ENCODE results near the gene GLIS1. TPM values are rescaled to one million over a fixed set of nuclear protein-coding genes. Genes with fewer than 3 reads are reported as not detected.

Gene GLIS1
- total RNA-seq = not detected in 2 replicates

DNA sequence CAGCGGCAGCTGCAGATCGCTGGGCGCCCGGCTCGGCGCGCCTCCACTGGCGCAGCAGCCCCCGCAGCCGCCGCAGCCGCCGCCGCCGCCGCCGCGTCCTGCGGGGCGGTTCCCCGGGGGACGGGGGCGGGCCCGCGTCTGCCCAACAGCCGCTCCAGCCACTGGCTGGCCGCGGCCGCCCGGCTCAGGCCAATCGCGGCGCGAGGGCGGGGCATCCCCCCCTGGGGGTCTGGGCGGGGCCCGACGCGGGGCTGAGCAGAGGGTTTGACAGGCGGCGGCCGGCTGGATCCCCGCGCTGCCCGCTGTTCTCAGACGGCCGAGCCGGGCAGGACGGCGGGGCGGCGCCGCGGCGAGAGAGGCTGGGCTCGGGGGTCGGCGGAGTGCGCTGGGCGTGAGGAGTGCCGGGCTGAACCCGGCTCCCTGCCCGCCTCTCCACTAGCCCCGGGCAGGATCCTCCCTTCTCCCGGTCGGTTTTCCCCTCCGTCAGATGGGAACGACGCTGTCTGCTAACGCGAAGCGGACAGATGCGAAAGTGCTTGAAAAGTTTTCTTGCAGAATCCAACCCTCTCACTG lies at the start of gene GLIS1:
Gene GLIS1, minus strand, starts transcription at position 56 of the 573 bp plus-strand sequence. CDS start 1,100 bp downstream, outside the sequence.
- intact Hi-C loops (cut with micrococcal nuclease) = loop anchor here (1.0 to 5.0 kb wide), 3 partner anchors 28 to 252 kb away; partner anchors contain the start of gene NDC1

- intact Hi-C loops (cut with micrococcal nuclease) = no loop called here
Measured at GRCh38 chr1:53787655-53788054, 48.7 kb upstream of the GLIS1 start.

DNA sequence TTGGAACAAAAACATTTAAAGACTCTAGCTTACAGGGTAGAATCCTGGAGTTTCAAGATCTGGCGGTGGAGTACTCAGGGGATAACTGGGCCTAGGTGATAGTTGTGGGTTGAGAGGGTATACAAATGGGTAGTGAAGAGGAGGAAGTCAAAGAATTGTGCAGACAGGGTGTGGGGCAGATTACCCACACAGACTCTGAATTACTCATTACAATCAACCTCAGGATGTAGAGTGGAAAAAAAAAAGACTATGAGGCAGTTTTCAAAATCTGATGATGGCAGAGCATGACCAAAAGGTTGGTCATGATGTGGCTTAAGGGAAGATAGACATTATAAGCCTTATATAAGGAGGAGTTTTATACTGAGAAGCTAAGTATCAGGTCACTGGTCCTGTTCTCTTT lies 44.1 kb upstream of the GLIS1 start:
- intact Hi-C loops (cut with micrococcal nuclease) = loop anchor here (1.0 kb wide), 1 partner anchor 17 kb away; no protein-coding TSS in a partner anchor

DNA sequence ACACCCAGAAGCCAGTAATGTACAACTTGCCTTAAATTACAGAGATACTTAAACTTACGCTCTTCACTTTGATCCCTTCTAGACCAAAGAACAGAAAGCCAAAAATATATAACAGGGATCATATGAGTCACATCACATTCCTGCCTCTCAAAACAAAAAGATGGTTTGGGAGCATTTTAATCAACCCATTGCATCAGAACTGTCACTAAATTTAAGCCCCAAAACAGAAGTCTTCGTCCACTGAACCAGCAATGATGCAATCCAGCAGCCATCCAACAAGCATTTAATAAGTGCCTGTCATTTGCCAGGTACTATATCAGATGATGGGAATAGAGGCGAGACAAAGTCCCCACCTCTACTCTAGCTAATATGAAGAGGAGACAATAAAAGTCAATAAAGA lies 42.7 kb upstream of the GLIS1 start:
- intact Hi-C loops (cut with micrococcal nuclease) = no loop called here

DNA sequence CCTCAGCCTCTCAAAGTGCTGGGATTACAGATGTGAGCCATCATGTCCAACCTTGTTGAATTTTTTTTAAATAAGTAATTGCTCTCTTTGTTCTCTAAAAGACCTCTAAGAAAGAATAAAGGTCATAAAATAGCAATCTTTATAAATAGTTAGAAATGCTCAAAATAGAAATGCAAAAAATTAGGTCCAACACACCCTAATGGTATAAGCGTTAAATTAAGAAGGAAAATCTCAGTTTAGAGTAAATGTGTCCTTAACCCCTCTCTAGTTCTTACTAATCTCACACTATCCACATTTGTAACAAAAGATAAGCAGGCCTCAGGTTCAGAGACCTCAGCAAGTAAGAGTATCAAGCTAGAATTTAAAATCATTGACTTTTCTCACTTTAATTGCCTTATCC lies 38.3 kb upstream of the GLIS1 start:
- intact Hi-C loops (cut with micrococcal nuclease) = no loop called here

DNA sequence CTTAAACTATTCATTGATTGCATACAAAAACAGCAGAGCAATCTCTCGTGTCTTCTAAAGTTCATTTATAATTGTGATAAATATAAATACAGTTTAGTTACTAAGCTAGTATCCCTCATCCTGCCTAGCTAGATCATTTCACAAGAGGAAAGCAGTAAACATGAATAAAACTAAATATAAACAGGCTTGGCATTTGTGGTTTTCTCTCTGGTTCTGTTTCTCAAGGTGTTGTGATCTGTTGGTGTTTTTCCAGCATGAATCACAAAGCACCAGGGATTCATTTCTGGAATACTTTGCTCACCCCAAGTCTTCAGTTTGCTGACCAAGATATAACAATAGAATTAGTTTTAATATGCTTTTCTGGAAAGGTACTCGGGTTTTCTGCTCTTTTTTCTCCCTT lies 32.7 kb upstream of the GLIS1 start:
- intact Hi-C loops (cut with micrococcal nuclease) = no loop called here

DNA sequence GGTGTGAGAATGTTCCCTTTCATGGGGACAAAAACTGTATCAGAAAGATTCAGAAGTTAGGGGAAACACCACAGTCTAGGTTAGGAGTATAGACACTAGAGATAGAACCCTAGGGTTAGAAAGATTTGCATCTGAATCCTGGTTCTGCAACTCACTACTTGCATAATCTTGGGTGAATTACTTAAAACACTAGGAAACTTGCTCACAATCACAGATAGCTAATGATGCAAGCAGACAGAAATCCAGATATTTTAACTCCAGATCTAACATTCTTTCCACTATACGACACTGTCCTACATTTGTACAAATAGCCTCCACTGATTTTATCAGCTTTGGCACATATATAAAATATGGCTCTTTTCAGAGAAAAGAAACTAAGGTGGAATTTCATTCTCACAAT lies 30.8 kb upstream of the GLIS1 start:
- intact Hi-C loops (cut with micrococcal nuclease) = loop anchor here (5.0 to 10.0 kb wide), 2 partner anchors 442 to 635 kb away; partner anchors contain the start of genes LRP8 and SSBP3

DNA sequence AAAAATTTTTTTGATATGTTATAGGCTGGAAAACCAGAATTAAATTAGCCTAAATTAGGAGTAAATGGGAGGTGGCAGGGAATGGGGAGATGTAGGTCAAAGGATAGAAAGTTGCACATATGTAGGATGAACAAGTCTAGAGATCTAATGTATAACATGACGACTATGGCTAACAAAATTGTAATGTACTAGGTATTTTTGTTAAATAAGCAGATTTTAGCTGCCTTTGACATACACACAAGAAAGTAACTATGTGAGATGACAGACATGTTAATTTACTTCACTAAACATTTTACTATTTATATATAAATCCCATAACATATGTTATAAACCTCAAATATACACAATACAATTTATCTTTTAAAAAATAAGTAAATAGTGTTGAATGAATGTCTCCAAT lies 30.2 kb upstream of the GLIS1 start:
- intact Hi-C loops (cut with micrococcal nuclease) = loop anchor here (5.0 to 10.0 kb wide), 2 partner anchors 442 to 636 kb away; partner anchors contain the start of genes LRP8 and SSBP3

GRCh38 chr1:53766831-53767405 lies 28.0 kb upstream of the GLIS1 start:
- intact Hi-C loops (cut with micrococcal nuclease) = loop anchor here (1.0 to 10.0 kb wide), 8 partner anchors 16 to 638 kb away; partner anchors contain the start of genes GLIS1, IFT25, LRP8 and SSBP3

DNA sequence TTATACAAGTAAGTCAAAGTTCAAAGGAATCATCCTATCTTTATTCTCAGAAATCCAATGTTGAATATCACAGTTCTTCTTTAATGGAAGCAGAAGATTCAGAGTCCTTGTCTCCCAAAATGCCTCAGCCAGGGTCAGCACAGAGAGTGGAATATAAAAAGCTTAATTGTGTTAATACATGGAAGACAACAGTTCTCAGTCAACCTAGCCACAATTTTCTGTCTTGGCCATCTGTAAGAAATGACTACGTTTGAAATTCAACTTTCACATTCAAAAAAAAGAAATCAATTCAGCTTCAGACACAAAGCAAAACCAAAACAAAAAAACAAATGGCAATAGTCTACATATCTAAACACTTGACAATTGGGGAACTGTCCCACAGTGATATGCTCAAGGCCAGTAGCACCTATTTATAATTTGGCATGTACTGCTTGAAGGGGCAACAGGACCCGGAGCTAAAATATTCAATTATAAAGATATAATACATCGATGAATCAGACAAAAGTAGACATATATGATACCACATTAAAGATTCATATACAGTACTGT lies 27.3 kb upstream of the GLIS1 start:
- intact Hi-C loops (cut with micrococcal nuclease) = loop anchor here (1.0 to 10.0 kb wide), 6 partner anchors 17 to 639 kb away; partner anchors contain the start of genes GLIS1, LRP8, SSBP3 and TCEANC2

GRCh38 chr1:53765657-53766056 lies 26.7 kb upstream of the GLIS1 start:
- intact Hi-C loops (cut with micrococcal nuclease) = loop anchor here (1.0 to 10.0 kb wide), 8 partner anchors 11 to 639 kb away; partner anchors contain the start of genes GLIS1, LRP8, NDC1 and SSBP3

GRCh38 chr1:53763911-53764310 lies 24.9 kb upstream of the GLIS1 start:
- intact Hi-C loops (cut with micrococcal nuclease) = loop anchor here (10.0 kb wide), 1 partner anchor 641 kb away; the partner anchor contains the start of gene SSBP3

DNA sequence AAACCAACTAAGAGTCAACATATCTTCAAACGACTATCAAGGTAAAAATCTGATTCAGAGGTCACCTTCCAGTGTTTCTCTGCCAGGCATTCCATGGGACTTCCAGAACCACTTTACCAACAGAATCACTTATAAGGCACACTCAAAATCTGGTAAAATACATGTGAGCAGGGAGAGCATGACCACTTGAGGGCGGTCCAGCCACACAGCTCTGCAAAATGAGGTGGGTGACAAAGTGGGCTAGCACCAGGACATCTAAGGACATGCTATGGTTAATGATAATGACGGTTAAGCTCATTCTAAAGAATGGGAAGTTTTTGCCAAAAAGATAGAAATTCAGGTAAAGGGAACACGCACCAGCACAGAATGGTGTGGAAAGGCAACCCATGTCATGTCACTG lies 24.5 kb upstream of the GLIS1 start:
- intact Hi-C loops (cut with micrococcal nuclease) = loop anchor here (10.0 kb wide), 1 partner anchor 641 kb away; the partner anchor contains the start of gene SSBP3

DNA sequence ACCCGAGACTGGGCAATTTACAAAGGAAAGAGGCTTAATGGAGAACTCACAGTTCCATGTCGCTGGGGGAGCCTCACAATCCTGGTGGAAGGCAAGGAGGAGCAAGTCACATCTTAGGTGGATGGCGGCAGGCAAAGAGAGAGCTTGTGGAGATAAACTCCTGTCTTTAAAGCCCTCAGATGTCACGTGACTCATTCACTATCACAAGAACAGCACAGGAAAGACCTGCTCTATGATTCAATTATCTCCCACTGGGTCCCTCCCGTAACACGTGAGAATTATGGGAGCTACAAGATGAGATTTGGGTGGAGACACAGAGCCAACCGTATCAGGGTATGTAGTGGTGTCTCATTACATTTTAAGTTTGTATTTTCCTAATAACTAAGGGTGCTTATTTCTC lies 21.5 kb upstream of the GLIS1 start:
- intact Hi-C loops (cut with micrococcal nuclease) = loop anchor here (10.0 kb wide), 1 partner anchor 644 kb away; the partner anchor contains the start of gene SSBP3

GRCh38 chr1:53755874-53756273 lies 16.9 kb upstream of the GLIS1 start:
- intact Hi-C loops (cut with micrococcal nuclease) = no loop called here

- intact Hi-C loops (cut with micrococcal nuclease) = loop anchor here (1.0 kb wide), 2 partner anchors 11 to 269 kb away; no protein-coding TSS in a partner anchor
Measured at GRCh38 chr1:53754484-53755312, 15.7 kb upstream of the GLIS1 start.

- intact Hi-C loops (cut with micrococcal nuclease) = no loop called here
Measured at GRCh38 chr1:53752281-53752680, 13.3 kb upstream of the GLIS1 start.

GRCh38 chr1:53747841-53748240 lies 8.9 kb upstream of the GLIS1 start:
- intact Hi-C loops (cut with micrococcal nuclease) = no loop called here

GRCh38 chr1:53740621-53741105 lies 1.7 kb upstream of the GLIS1 start:
- intact Hi-C loops (cut with micrococcal nuclease) = no loop called here

DNA sequence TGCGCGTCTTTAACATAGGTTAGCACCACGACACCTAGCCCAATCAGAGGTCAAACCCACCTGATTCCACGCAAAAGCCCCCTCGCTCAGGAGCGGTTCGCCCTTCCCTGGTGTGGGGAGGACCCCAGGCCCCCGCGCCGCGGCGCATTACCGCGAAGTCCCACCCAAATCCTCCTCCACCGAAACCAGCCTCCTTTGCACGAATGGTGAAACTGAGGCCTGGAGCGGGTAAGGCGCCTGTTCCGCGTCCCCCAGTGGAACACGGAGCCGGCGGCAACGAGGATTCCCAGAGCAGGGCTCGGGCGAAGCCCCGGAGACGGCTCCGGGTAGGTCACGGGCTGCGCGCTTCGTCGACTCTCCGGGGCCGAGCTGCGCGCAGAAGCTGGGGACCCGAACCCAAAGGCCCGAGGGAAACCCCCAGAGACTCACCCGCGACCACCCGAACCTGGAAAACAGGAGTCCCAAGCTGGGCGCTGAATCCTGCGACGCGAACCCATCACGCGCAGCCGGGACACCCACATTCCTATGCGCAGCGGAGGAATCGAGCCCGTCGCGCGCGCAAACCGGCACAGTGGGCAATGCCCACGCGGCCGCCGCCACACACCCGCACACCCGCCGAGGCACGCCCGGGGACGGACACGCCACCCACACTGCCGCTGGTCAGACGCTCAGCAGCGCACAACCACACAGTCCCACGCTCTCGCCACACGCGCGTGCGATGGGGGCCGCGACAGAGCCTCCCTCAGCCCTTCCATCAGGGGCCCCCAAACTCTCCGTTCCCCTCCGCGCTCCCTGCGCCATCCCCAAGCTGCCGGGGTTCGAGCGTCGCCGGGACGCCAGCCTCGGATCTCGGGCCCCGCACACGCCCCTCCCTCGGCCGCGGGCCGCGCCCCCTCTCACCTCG lies 507 bp downstream of the GLIS1 start:
- intact Hi-C loops (cut with micrococcal nuclease) = loop anchor here (1.0 to 5.0 kb wide), 3 partner anchors 28 to 251 kb away; partner anchors contain the start of gene NDC1

Measured in T-helper 1 cell treated with Interleukin-12 subunit alpha and Interleukin-12 subunit beta and Interleukin-4 antibody, amounts not matched to agents 30 ng/mL and 1 ng/mL, for 36 hours (primary cell).